Colonic mucosa (tissue), 4 donors: ENCODE results near the gene ISG20. TPM values are rescaled to one million over a fixed set of nuclear protein-coding genes. Genes with fewer than 3 reads are reported as not detected.
A peak's percentile ranks its signal among the peaks of the same experiment; 100 is the strongest.

Experiments
- DNase-seq: peaks from one replicate; pipeline ENCODE4 v3.0.0-alpha.2; 2020
- H3K27ac ChIP-seq: fragments of 200-600 bp; one replicate; pipeline ENCODE4 v1.8.0; 2021
- H3K27me3 ChIP-seq: fragments of 200-600 bp; one replicate; pipeline ENCODE4 v1.8.0; 2021
- H3K36me3 ChIP-seq: fragments of 200-600 bp; one replicate; pipeline ENCODE4 v1.8.0; 2021
- H3K4me1 ChIP-seq: fragments of 200-600 bp; one replicate; pipeline ENCODE4 v1.8.0; 2021; ENCODE audit warnings: mild to moderate bottlenecking
- H3K4me3 ChIP-seq: fragments of 200-600 bp; one replicate; pipeline ENCODE4 v1.8.0; 2021
- H3K9ac ChIP-seq, 2 donors: one replicate each; pipeline ENCODE4 v1.7.0; 2013; ENCODE audit warnings: control low read depth in 2 of 2, low read depth in 2 of 2, low read length in 2 of 2
- H3K9me3 ChIP-seq: fragments of 200-600 bp; one replicate; pipeline ENCODE4 v1.8.0; 2021
- CTCF ChIP-seq: fragments of 200-600 bp; IDR thresholded peaks from one replicate; pipeline ENCODE4 v1.8.0; 2022; ENCODE audit warnings: antibody characterized with exemption, mild to moderate bottlenecking
- intact Hi-C: fragments of 100-400 bp; cut with DNase I; formaldehyde crosslinking; loops from one replicate; pipeline ENCODE4 v1.14.1; 2022
- total RNA-seq, 2 donors: library from RNA; stranded (reverse); fragmentation: NEBNext Ultra II Directional in 1 of 2; extraction: Animal tissue kit (Norgen Biotek cat#: 25700) in 1 of 2; gene quantifications; one replicate each; pipeline ENCODE4 v1.2.1, GENCODE V29; 2021
- donor health status: healthy.
- donor health status: DM: no; HTN: no; CAD: no.
- donor health status: DM: no; HTN: no; CAD: no.

The ISG20 gene
- total RNA-seq, 2 donors from 2014 or later = 43.5 to 60.5 TPM

GRCh38 chr15:88610701-88611231 is 28.1 kb upstream of the ISG20 start:
- no peak for TF ChIP-seq CTCF
- H3K9ac ChIP-seq = no peak overlapping the region
- H3K27ac ChIP-seq = no peak overlapping the region
- no peaks in the 10 kb centered on the region for H3K9me3 ChIP-seq
- H3K27me3 ChIP-seq = peaks cover 19% of the 10 kb centered on the region
- H3K4me1 ChIP-seq = no peaks in the 10 kb centered on the region
- DNase-seq = no peak
- no peak overlapping the region for H3K4me3 ChIP-seq
- no peaks in the 10 kb centered on the region for H3K36me3 ChIP-seq
- intact Hi-C loops = loop anchor here (5.0 kb wide), 1 partner anchor 133 kb away; no protein-coding TSS in a partner anchor

GRCh38 chr15:88612186-88612796 is 26.5 kb upstream of the ISG20 start:
- no peak overlapping the region for H3K9ac ChIP-seq
- H3K36me3 ChIP-seq = no peaks in the 10 kb centered on the region
- no peak for TF ChIP-seq CTCF
- no peaks in the 10 kb centered on the region for H3K9me3 ChIP-seq
- no peaks in the 10 kb centered on the region for H3K4me1 ChIP-seq
- no peak for DNase-seq
- H3K27me3 ChIP-seq = peaks cover 6% of the 10 kb centered on the region
- H3K4me3 ChIP-seq = no peak overlapping the region
- intact Hi-C loops = loop anchor here (5.0 kb wide), 1 partner anchor 135 kb away; no protein-coding TSS in a partner anchor
- H3K27ac ChIP-seq = no peak overlapping the region

GRCh38 chr15:88613074-88613944 is 25.5 kb upstream of the ISG20 start:
- H3K9ac ChIP-seq = no peak overlapping the region
- intact Hi-C loops = loop anchor here (5.0 kb wide), 1 partner anchor 136 kb away; no protein-coding TSS in a partner anchor
- no peaks in the 10 kb centered on the region for H3K36me3 ChIP-seq
- H3K27ac ChIP-seq = no peak overlapping the region
- H3K4me1 ChIP-seq = no peaks in the 10 kb centered on the region
- H3K27me3 ChIP-seq = peaks cover 1% of the 10 kb centered on the region
- DNase-seq = no peak
- no peak for TF ChIP-seq CTCF
- no peak overlapping the region for H3K4me3 ChIP-seq
- no peaks in the 10 kb centered on the region for H3K9me3 ChIP-seq

GRCh38 chr15:88615303-88616107 is 23.3 kb upstream of the ISG20 start:
- peak; percentile 79 for DNase-seq
- intact Hi-C loops = loop anchor here (5.0 kb wide), 1 partner anchor 148 kb away; the partner anchor contains the start of genes MRPL46 and MRPS11
- Histone ChIP-seq H3K27me3 (no peaks in the 10 kb centered on the region), H3K4me1 (no peaks in the 10 kb centered on the region), H3K9me3 (no peaks in the 10 kb centered on the region), H3K36me3 (no peaks in the 10 kb centered on the region), H3K27ac (peak overlapping the region; percentile 69), H3K4me3 (no peak overlapping the region), H3K9ac (peak overlapping the region in 1 of 2 donors; percentile 43)
- no peak for TF ChIP-seq CTCF

GRCh38 chr15:88616240-88616639 is 22.6 kb upstream of the ISG20 start:
- H3K27ac ChIP-seq = no peak overlapping the region
- H3K27me3 ChIP-seq = no peaks in the 10 kb centered on the region
- no peak for DNase-seq
- intact Hi-C loops = loop anchor here (5.0 kb wide), 1 partner anchor 149 kb away; the partner anchor contains the start of genes MRPL46 and MRPS11
- no peaks in the 10 kb centered on the region for H3K36me3 ChIP-seq
- H3K9ac ChIP-seq = no peak overlapping the region
- H3K4me1 ChIP-seq = peaks cover 4% of the 10 kb centered on the region
- no peak for TF ChIP-seq CTCF
- H3K4me3 ChIP-seq = no peak overlapping the region
- H3K9me3 ChIP-seq = no peaks in the 10 kb centered on the region
